ENCODE data around the gene ABR. TPM values are rescaled to one million over a fixed set of nuclear protein-coding genes. Genes with fewer than 3 reads are reported as not detected.
"Not testable (repeated sequence)": the region's sequence is repeated elsewhere in the genome, so short reads cannot be mapped to it uniquely, and the experiment has no call there.

The ABR gene
- total RNA-seq, 1 donor from 2014 or later = 94.5 TPM

- ATAC-seq = no peak
These were observed 21.4 kb upstream of the ABR start for GRCh38 chr17:1201132-1201702.

- not testable (repeated sequence) for ATAC-seq
These were observed 19.5 kb upstream of the ABR start for GRCh38 chr17:1199271-1199743.

- peak; percentile 54 for ATAC-seq
These were observed 18.2 kb upstream of the ABR start for GRCh38 chr17:1197781-1198490.

GRCh38 chr17:1197379-1197778 is 17.6 kb upstream of the ABR start:
- peak; percentile 4 for ATAC-seq

GRCh38 chr17:1196946-1197345 is 17.2 kb upstream of the ABR start:
- ATAC-seq = no peak

- ATAC-seq = no peak
These were observed 13.3 kb upstream of the ABR start for GRCh38 chr17:1192911-1193699.

- ATAC-seq = peak; percentile 19
These were observed 11.1 kb upstream of the ABR start for GRCh38 chr17:1190751-1191331.

GRCh38 chr17:1188812-1189504 is 9.2 kb upstream of the ABR start:
- ATAC-seq = peak; percentile 12

GRCh38 chr17:1186923-1187771 is 7.4 kb upstream of the ABR start:
- ATAC-seq = peak; percentile 89

GRCh38 chr17:1186214-1186820 is 6.5 kb upstream of the ABR start:
- ATAC-seq = peak; percentile 71

GRCh38 chr17:1183171-1183873 is 3.5 kb upstream of the ABR start:
- ATAC-seq = no peak

- no peak for ATAC-seq
These were observed 3.0 kb upstream of the ABR start for GRCh38 chr17:1182811-1183170.

- no peak for ATAC-seq
These were observed 2.0 kb upstream of the ABR start for GRCh38 chr17:1181753-1182137.

- peak; percentile 15 for ATAC-seq
These were observed 1.4 kb upstream of the ABR start for GRCh38 chr17:1180958-1181752.

GRCh38 chr17:1179112-1179817 is 516 bp downstream of the ABR start:
- ATAC-seq = peak; percentile 5

- no peak for ATAC-seq
These were observed 2.6 kb downstream of the ABR start for GRCh38 chr17:1177016-1177700.

- ATAC-seq = no peak
These were observed 5.4 kb downstream of the ABR start for GRCh38 chr17:1174263-1174880.

All from esophagus mucosa (tissue), 1 donor.